ENCODE measurements around the gene CFAP45.
"Not testable (repeated sequence)": the region's sequence is repeated elsewhere in the genome, so short reads cannot be mapped to it uniquely, and the experiment has no call there.

The CFAP45 gene

GRCh38 chr1:159914252-159915018 is 14.5 kb upstream of the CFAP45 start:
- H3K4me3 ChIP-seq, result no peak overlapping the region
- peak overlapping the region in 3 of 21 experiments; percentile 6 to 46 (median 25) for H3K27ac ChIP-seq

- H3K4me3 ChIP-seq, result no peak overlapping the region
- peak overlapping the region in 6 of 21 experiments; percentile 6 to 72 (median 17) for H3K27ac ChIP-seq
These were observed 13.7 kb upstream of the CFAP45 start for GRCh38 chr1:159913451-159914192.

DNA sequence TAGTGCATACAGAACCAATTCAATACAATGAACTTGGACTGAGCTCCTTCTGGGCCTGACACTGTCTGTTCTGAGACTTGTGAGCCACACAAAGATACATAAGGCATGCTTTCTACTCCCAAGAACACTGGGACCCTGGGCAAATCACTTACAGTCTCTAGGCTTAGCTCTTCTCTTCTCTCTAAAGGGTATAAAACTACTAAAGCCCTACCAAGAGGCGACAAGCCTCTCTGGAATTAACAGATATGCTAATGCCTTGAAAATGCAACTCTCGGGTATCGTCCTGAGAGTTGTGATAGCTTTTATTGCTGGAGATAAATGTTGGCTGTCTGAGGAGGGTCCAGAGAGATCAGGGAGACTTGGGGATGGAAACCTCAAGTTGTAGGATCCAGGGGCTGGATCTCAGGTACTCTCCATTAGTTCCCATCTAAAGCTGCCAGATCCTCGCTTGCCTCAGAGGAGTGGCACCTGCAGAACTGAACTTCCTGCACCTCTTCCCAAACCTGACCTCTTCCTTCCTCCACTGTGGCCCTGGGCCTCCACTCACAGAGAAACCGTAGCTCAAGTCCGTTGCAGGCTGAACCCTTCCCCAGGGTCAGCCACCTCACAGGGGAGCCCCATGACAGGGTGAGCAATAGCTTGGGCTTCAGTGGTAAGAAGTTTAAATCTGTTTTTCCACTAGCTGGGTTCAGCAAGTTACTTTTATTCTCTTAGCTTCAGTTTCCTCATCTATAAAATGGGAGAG is 11.5 kb upstream of the CFAP45 start:
- Histone ChIP-seq H3K4me3 (no peak overlapping the region), H3K27ac (peak overlapping the region in 19 of 21 experiments; percentile 12 to 88 (median 72))

DNA sequence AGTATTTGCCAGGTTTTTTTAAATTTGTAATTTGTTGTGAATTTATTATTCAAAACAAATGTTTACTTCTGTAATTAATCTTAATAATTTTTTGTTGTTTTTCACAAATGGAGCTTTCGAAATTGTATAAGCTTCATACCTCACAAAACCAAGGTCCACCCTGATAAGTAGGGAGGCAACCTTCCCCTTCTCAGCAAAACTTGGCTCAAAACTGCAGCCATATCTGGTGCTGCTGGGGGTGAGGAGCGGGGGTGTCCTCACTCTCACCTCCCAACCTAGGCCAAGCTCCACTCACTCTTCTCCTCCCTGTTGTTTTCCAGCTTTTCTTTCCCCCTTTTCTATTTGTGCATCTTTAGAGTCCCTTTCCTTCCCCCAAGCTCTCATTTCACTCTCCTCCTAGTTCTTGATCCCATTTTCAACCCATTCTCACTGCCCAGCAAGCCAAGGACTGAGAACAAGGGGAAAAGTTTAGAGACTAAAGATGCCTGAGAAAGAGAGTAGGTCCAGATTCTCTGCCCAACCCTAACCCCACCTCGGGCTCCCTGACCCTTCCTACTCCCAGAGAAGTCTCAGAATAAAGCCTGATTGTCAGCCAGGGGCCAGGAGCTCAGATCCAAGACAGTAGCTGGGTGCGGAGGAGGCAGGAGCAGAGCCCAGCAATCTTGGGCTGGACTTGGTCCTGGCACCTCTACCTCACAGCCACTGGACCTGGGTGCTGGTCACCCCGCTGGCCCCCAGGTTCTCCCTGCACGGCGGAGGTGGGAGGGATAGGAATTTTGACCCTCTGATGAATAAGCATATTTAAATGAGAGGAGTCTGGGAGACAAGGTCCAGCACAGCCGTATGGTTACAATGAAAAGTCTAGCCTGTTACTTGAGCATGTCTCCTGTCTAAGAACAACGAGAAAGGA is 8.3 kb upstream of the CFAP45 start:
- Histone ChIP-seq H3K27ac (no peak overlapping the region), H3K4me3 (no peak overlapping the region)

DNA sequence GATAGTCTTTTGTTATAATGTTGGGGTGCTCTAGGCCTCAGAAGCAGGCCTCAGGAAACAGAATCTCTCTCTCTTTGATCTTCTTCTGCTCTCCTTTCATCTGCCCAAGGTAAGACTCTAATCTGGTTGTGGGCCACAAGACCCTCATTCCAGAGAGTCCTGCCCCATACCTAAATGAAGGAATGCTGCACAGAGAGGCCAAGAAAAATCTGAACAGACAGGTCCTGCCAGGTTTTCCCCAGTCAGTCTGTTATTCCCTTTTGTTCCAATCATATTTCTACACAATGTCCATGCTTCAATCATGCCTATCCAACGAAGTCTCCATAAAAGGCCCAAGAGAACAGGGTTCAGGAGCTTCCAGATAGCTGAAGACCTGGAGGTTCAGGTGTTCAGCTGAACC is 7.0 kb upstream of the CFAP45 start:
- no peak overlapping the region for H3K4me3 ChIP-seq
- no peak overlapping the region for H3K27ac ChIP-seq

DNA sequence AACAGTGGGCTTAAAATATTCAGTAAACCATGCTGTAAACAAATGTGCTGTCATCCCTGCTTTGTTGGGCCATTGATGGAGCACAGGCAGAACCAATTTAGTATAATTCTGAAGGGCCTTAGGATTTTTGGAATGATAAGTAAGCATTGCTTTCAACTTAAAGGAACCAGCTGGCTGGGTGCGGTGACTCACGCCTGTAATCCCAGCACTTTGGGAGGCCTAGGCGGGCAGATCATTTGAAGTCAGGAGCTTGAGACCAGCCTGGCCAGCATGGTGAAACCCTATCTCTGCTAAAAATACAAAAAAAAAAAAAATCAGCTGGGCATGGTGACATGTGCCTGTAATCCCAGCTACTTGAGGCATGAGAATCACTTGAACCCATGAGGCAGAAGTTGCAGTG is 4.1 kb upstream of the CFAP45 start:
- not testable (repeated sequence) for H3K27ac ChIP-seq, H3K4me3 ChIP-seq

DNA sequence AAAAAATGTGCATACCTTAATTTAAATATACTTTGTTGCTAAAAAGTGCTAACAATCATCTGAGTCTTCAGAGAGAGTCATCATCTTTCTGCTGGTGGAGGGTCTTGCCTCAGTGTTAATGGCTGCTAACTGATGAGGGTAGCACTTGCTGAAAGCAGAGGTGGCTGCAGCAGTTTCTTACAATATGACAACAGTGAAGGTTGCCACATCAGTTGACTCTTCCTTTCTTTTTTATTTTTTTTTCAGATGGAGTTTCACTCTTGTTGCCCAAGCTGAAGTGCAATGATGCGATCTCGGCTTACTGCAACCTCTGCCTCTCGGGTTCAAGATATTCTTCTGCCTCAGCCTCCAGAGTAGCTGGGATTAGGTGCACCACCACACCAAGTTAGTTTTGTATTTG is 2.6 kb upstream of the CFAP45 start:
- Histone ChIP-seq H3K27ac (no peak overlapping the region), H3K4me3 (no peak overlapping the region)

DNA sequence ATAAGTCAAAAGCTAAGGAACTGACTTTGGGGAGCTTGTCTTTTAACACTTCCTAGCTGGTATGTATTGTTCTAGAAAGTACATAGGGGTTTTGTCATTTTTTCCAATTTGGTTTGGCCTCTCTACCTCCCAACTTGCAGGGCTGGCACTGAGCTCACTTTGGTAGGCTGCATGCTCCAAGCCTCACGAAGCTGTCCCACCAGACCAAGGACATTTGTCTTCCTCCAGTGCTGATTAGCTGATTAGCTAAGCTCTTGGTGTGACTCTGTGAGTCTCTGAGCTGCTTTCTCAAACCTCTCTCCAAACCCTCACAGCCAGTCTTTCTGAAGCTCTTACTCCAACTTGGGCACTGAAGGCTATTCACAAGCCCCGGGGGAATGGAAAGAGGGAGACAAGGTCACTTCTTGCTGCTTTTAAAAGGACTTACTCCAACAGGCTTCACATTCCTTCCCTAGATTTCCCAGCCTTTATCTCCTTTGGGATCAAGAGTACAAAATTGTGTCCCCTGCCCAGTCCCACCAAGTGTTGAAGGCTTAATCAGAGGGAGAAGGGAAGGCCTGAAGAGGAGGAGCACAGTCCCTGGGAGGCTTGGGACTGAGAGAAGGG is 893 bp upstream of the CFAP45 start:
- Histone ChIP-seq H3K27ac (peak overlapping the region in 13 of 21 experiments; percentile 3 to 63 (median 26)), H3K4me3 (no peak overlapping the region)

- H3K27ac ChIP-seq, result peak overlapping the region in 12 of 21 experiments; percentile 4 to 71 (median 43)
- H3K4me3 ChIP-seq, result not testable (repeated sequence)
These were observed 331 bp downstream of the CFAP45 start for GRCh38 chr1:159899634-159900033.

GRCh38 chr1:159898527-159898926 is 1.4 kb downstream of the CFAP45 start:
- peak overlapping the region in 1 of 21 experiments; percentile 30 for H3K27ac ChIP-seq
- no peak overlapping the region for H3K4me3 ChIP-seq

DNA sequence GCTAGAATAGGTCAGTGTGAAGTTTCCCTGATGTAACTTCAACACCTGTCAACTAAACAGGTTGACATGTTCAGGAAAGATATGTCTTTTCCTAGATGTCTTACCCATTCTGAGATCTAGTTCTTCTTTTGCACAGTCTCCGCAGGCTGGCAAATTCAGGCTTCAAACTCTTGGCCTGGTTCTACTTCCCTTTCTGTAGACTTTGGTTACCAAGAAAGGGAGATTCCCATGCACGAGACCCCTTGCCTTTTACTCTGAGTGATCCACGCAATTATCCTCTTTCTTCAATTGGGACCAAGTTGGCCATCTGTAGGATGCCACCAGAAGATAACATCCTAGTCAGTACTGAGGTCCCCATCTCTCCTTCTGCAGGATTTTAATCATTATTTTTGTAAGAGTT is 2.0 kb downstream of the CFAP45 start:
- no peak overlapping the region for H3K27ac ChIP-seq
- no peak overlapping the region for H3K4me3 ChIP-seq

DNA sequence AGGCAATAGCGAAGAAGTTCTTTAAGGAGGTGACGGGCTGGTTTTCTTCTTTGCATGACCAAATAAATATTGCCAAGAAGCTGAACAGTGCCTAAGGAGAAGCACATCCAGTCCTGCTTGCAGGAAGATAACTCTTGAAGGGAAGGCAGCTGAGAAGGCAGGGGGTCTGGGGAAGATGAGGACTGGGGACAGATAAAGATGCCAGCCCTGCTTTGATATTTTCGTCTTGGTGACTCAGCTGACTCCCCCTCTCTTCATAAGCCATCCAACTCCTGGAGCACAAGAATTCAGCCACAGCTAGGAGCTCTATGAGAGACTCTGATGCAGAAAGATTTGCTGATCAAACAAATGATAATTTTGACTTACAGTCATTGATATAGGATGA is 3.4 kb downstream of the CFAP45 start:
- no peak overlapping the region for H3K4me3 ChIP-seq
- H3K27ac ChIP-seq, result peak overlapping the region in 1 of 21 experiments; percentile 29

DNA sequence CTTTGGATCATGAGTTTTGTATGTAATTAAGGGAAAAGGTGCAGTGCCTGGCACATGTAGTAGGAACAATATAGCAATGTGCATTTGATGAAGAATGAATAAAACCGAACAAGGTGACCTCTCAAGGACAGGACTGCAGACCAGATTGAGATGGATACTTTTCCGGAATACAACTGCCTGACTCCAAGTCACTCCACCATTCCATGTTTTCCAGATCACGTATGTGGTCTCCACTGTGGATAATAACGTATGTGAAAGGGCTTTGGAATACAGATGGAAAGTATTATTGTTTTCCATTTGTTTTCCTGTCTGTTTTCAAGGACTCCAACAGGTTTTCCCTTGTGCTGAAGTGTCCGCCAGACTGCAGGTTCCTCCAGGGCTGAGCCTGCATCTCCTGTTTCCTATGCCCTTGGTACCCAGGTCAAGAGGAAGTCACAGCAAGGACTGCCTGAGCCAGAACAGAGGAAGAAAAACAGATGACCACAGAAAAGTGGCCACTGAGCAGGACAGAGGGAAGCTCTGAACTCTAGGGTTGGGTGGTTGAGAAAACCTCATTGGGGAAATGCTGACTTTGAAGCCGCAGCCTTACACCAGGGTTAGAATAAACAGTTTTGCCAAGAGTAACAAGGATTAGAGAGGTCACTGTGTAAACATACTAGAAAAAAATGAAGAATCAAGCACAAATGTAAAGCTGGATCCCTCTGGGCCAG is 4.0 kb downstream of the CFAP45 start:
- peak overlapping the region in 1 of 21 experiments; percentile 29 for H3K27ac ChIP-seq
- no peak overlapping the region for H3K4me3 ChIP-seq

GRCh38 chr1:159895286-159895685 is 4.7 kb downstream of the CFAP45 start:
- Histone ChIP-seq H3K4me3 (no peak overlapping the region), H3K27ac (no peak overlapping the region)

- Histone ChIP-seq H3K27ac (no peak overlapping the region), H3K4me3 (no peak overlapping the region)
These were observed 7.0 kb downstream of the CFAP45 start for GRCh38 chr1:159892944-159893343.

DNA sequence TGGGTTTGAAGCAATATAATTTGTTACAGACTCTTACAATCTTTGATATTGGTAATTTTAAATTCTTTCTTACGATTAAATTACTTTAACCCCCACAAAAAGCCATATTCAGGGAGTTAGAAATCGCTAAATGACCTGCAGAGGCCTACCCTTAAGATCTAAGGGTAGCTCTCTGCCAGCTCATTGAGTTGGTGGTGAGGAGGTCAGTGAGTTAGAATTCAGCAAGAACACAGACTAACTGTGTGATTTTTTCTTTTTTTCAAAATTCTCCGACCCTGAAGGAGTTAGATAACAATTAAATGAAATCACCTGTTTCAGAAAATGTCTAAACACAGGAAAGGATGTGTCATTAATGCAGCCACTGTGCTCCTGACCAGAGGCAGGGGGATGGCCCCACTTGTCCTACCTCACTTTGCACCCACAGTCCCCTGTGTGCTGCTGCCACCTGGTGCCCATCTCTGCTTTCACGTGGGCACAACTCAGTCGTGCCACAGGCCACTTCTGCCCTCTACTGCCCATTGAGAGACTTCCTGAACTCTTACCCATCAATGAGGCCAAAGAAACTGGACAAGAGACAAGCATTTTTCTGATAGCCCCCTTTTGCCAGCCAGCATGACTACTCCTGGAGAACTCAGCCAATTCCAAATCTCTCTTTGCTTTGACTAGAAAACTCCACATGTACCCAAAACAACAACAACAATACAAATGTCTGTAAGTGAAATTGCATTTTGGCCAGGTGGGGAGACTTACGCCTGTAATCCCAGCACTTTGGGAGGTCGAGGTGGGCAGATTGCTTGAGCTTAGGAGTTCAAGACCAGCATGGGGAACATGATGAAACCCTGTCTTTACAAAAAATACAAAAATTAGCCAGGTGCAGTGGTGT is 8.4 kb downstream of the CFAP45 start:
- peak overlapping the region in 4 of 21 experiments; percentile 10 to 67 (median 34) for H3K27ac ChIP-seq
- no peak overlapping the region for H3K4me3 ChIP-seq

- H3K4me3 ChIP-seq, result no peak overlapping the region
- H3K27ac ChIP-seq, result peak overlapping the region in 14 of 21 experiments; percentile 2 to 79 (median 48)
These were observed 9.6 kb downstream of the CFAP45 start for GRCh38 chr1:159890390-159890789.
